ENCODE results near the gene ZP1. TPM values are rescaled to one million over a fixed set of nuclear protein-coding genes. Genes with fewer than 3 reads are reported as not detected.

The ZP1 gene
- total RNA-seq, 1 donor from 2014 or later, result not detected

- H3K4me1 ChIP-seq, result peaks cover 46% of the 10 kb centered on the region
- peak overlapping the region; percentile 83 for H3K4me3 ChIP-seq
- intact Hi-C loops (cut with DNase I), result no loop called here
- TF ChIP-seq, protein P1, sequence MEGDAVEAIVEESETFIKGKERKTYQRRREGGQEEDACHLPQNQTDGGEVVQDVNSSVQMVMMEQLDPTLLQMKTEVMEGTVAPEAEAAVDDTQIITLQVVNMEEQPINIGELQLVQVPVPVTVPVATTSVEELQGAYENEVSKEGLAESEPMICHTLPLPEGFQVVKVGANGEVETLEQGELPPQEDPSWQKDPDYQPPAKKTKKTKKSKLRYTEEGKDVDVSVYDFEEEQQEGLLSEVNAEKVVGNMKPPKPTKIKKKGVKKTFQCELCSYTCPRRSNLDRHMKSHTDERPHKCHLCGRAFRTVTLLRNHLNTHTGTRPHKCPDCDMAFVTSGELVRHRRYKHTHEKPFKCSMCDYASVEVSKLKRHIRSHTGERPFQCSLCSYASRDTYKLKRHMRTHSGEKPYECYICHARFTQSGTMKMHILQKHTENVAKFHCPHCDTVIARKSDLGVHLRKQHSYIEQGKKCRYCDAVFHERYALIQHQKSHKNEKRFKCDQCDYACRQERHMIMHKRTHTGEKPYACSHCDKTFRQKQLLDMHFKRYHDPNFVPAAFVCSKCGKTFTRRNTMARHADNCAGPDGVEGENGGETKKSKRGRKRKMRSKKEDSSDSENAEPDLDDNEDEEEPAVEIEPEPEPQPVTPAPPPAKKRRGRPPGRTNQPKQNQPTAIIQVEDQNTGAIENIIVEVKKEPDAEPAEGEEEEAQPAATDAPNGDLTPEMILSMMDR (IDR thresholded peaks at IDR 0.05), result peak; percentile 36
- no peaks in the 10 kb centered on the region for H3K9me3 ChIP-seq
- H3K27me3 ChIP-seq, result no peaks in the 10 kb centered on the region
- peak; percentile 70 for ATAC-seq
- peak; percentile 84 for DNase-seq
- H3K27ac ChIP-seq, result peak overlapping the region; percentile 96
- H3K36me3 ChIP-seq, result peaks cover 8% of the 10 kb centered on the region
Observed at GRCh38 chr11:60915248-60915914, 48.0 kb downstream of the ZP1 start.

DNA sequence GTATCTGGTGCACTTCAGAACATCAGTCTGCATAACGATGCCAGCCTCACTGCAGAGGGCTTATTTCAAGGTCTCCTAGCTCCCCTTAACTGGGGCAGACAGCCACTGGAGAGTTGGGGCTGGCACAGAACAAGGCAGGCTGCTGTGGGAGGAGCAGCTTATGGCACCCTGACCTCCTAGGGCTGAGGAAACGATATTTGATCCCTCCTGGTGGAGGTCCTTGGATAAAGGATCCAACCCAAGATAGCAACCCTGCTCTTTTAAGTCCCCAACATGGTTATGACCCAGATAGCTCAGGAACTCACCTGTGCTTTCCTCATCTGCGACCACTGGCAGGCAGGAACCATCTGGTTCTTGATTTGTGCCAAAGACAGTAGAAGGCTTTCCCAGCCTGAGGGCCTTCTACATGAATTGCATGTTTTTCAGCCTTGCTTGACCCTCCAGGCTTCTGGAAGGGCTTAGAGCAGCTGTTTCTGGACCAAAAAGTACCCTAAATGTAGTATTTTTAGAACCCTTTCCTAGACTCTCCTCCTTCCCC, 49.4 kb downstream of the ZP1 start:
- H3K27me3 ChIP-seq, result no peaks in the 10 kb centered on the region
- H3K4me1 ChIP-seq, result peaks cover 39% of the 10 kb centered on the region
- DNase-seq (no peak), ATAC-seq (no peak)
- no peak overlapping the region for H3K4me3 ChIP-seq
- intact Hi-C loops (cut with DNase I), result no loop called here
- no peaks in the 10 kb centered on the region for H3K9me3 ChIP-seq
- peaks cover 21% of the 10 kb centered on the region for H3K36me3 ChIP-seq
- TF ChIP-seq, protein P1 (IDR thresholded peaks at IDR 0.05), result no peak
- no peak overlapping the region for H3K27ac ChIP-seq

GRCh38 chr11:60917267-60917666, 49.9 kb downstream of the ZP1 start:
- no peak for ATAC-seq
- no peaks in the 10 kb centered on the region for H3K9me3 ChIP-seq
- H3K27ac ChIP-seq, result no peak overlapping the region
- peaks cover 27% of the 10 kb centered on the region for H3K36me3 ChIP-seq
- H3K4me3 ChIP-seq, result no peak overlapping the region
- intact Hi-C loops (cut with DNase I), result no loop called here
- H3K4me1 ChIP-seq, result peaks cover 39% of the 10 kb centered on the region
- TF ChIP-seq, protein P1 (IDR thresholded peaks at IDR 0.05), result no peak
- DNase-seq, result no peak
- H3K27me3 ChIP-seq, result no peaks in the 10 kb centered on the region

- peaks cover 34% of the 10 kb centered on the region for H3K4me1 ChIP-seq
- TF ChIP-seq, protein P1 (IDR thresholded peaks at IDR 0.05), result no peak
- H3K27ac ChIP-seq, result no peak overlapping the region
- H3K27me3 ChIP-seq, result no peaks in the 10 kb centered on the region
- H3K9me3 ChIP-seq, result no peaks in the 10 kb centered on the region
- intact Hi-C loops (cut with DNase I), result no loop called here
- no peak overlapping the region for H3K4me3 ChIP-seq
- peaks cover 38% of the 10 kb centered on the region for H3K36me3 ChIP-seq
- ATAC-seq (no peak), DNase-seq (no peak)
Observed at GRCh38 chr11:60918251-60918938, 51.1 kb downstream of the ZP1 start.

- Histone ChIP-seq H3K36me3 (peaks cover 38% of the 10 kb centered on the region), H3K9me3 (no peaks in the 10 kb centered on the region), H3K4me3 (no peak overlapping the region), H3K4me1 (peaks cover 37% of the 10 kb centered on the region), H3K27me3 (no peaks in the 10 kb centered on the region), H3K27ac (no peak overlapping the region)
- ATAC-seq (no peak), DNase-seq (no peak)
- intact Hi-C loops (cut with DNase I), result no loop called here
- TF ChIP-seq, protein P1 (IDR thresholded peaks at IDR 0.05), result no peak
Observed at GRCh38 chr11:60918939-60919265, 51.6 kb downstream of the ZP1 start.
